Natural killer cell (primary cell): ENCODE measurements around the gene FOXRED1. TPM values are rescaled to one million over a fixed set of nuclear protein-coding genes. Genes with fewer than 3 reads are reported as not detected.

Experiments
- ATAC-seq, 3 donors: fragments of 150-1000 bp in 2 of 3; fragments of 200-7000 bp in 1 of 3; cut with Tn5 transposase; 1 replicate in 1 of 3; 2 replicates in 2 of 3; pipeline ENCODE4 v1.10.0; 2021; ENCODE audit warnings: mild to moderate bottlenecking in 2 of 3, moderate library complexity in 2 of 3
- DNase-seq, 2 donors: peaks; one replicate each; pipeline versions ENCODE4 v3.0.0 to v3.0.0-alpha.2; 2013 to 2021; ENCODE audit warnings: mixed read lengths in 1 of 2
- H3K27ac ChIP-seq: one replicate; pipeline ENCODE4 v1.5.1; 2013; ENCODE audit warnings: mild to moderate bottlenecking, low read length
- H3K27me3 ChIP-seq: one replicate; pipeline ENCODE4 v1.6.1; 2013; ENCODE audit warnings: low read length; ENCODE audit not compliant: control insufficient read depth, insufficient read depth
- H3K36me3 ChIP-seq: one replicate; pipeline ENCODE4 v1.6.1; 2013; ENCODE audit warnings: low read length; ENCODE audit not compliant: control insufficient read depth, insufficient read depth
- H3K4me1 ChIP-seq: one replicate; pipeline ENCODE4 v1.6.1; 2013; ENCODE audit warnings: low read length; ENCODE audit not compliant: control insufficient read depth, insufficient read depth
- H3K4me3 ChIP-seq: one replicate; pipeline ENCODE4 v1.5.1; 2013; ENCODE audit warnings: low read length
- H3K9me3 ChIP-seq: one replicate; pipeline ENCODE4 v1.6.1; 2013; ENCODE audit warnings: low read length; ENCODE audit not compliant: control insufficient read depth, insufficient read depth
- H3K27ac Mint-ChIP-seq, 2 donors: one replicate each; pipeline ENCODE4 v1.8.0; 2022; ENCODE audit warnings: mild to moderate bottlenecking in 2 of 2, mixed read lengths in 2 of 2, moderate library complexity in 1 of 2
- H3K27me3 Mint-ChIP-seq, 2 donors: one replicate each; pipeline ENCODE4 v1.8.0; 2022; ENCODE audit warnings: low read depth in 2 of 2, mixed read lengths in 2 of 2
- H3K36me3 Mint-ChIP-seq: one replicate; pipeline ENCODE4 v1.8.0; 2022; ENCODE audit warnings: mixed read lengths
- H3K4me1 Mint-ChIP-seq, 2 donors: one replicate each; pipeline ENCODE4 v1.8.0; 2022; ENCODE audit warnings: mixed read lengths in 2 of 2
- H3K4me3 Mint-ChIP-seq: one replicate; pipeline ENCODE4 v1.8.0; 2022; ENCODE audit warnings: mild to moderate bottlenecking, moderate library complexity, mixed read lengths
- H3K9me3 Mint-ChIP-seq, 2 donors: one replicate each; pipeline ENCODE4 v1.8.0; 2022; ENCODE audit warnings: mixed read lengths in 2 of 2
- CTCF ChIP-seq: fragments of 200-600 bp; IDR thresholded peaks from one replicate; pipeline ENCODE4 v1.8.0; 2022; ENCODE audit warnings: antibody characterized with exemption
- WGBS: methylation state at CpG from one replicate; pipeline ENCODE4 v1.1.7; 2013; ENCODE audit warnings: missing lambda C conversion rate; ENCODE audit not compliant: insufficient coverage; 5-methylcytosine and 5-hydroxymethylcytosine counted together
- intact Hi-C: fragments of 100-400 bp; cut with micrococcal nuclease; formaldehyde crosslinking; loops from one replicate; pipeline ENCODE4 v1.14.2; 2022
- total RNA-seq, 4 donors: library from RNA; stranded (reverse); fragments of 120-200 nt in 1 of 4; gene quantifications; one replicate each; pipeline versions ENCODE4 v1.2.3 to v1.2.4, GENCODE V29; 2013 to 2022

Gene FOXRED1
- total RNA-seq, 3 donors from 2014 or later (not counting 1 experiment from before 2014, with no cell fraction given), result 31.1 to 37.9 (median 31.3) TPM

GRCh38 chr11:126265811-126266210 lies 3.1 kb upstream of the FOXRED1 start:
- ATAC-seq, result no peak
- H3K36me3 ChIP-seq, result peaks cover 54% of the 10 kb centered on the region
- Mint-ChIP-seq H3K27ac (peak overlapping the region; percentile 95 to 96), H3K27me3 (no peaks in the 10 kb centered on the region), H3K9me3 (no peaks in the 10 kb centered on the region), H3K4me1 (peaks cover 34 to 55% of the 10 kb centered on the region in 2 donors), H3K36me3 (peaks cover 26% of the 10 kb centered on the region), H3K4me3 (peak overlapping the region; percentile 14)
- no peaks in the 10 kb centered on the region for H3K9me3 ChIP-seq
- H3K27ac ChIP-seq, result no peak overlapping the region
- no peak for DNase-seq
- H3K4me1 ChIP-seq, result peaks cover 16% of the 10 kb centered on the region
- H3K27me3 ChIP-seq, result no peaks in the 10 kb centered on the region
- intact Hi-C loops, result loop anchor here (5.0 kb wide), 1 partner anchor 379 kb away; the partner anchor contains the start of gene HYLS1
- 95% methylated on average over 8 of the region's 8 CpGs for WGBS
- no peak overlapping the region for H3K4me3 ChIP-seq
- TF ChIP-seq CTCF, result no peak

GRCh38 chr11:126267650-126268049 lies 1.3 kb upstream of the FOXRED1 start:
- no peak for TF ChIP-seq CTCF
- no peaks in the 10 kb centered on the region for H3K9me3 Mint-ChIP-seq
- no peaks in the 10 kb centered on the region for H3K9me3 ChIP-seq
- ATAC-seq (no peak), DNase-seq (no peak)
- peaks cover 16% of the 10 kb centered on the region for H3K4me1 ChIP-seq
- no peaks in the 10 kb centered on the region for H3K27me3 ChIP-seq
- H3K36me3 ChIP-seq, result peaks cover 47% of the 10 kb centered on the region
- H3K4me1 Mint-ChIP-seq, result peaks cover 34 to 57% of the 10 kb centered on the region in 2 donors
- H3K27ac Mint-ChIP-seq, result peak overlapping the region; percentile 95 to 96
- H3K4me3 ChIP-seq, result peak overlapping the region; percentile 91
- WGBS, result 79% methylated on average over 6 of the region's 6 CpGs
- H3K27ac ChIP-seq, result peak overlapping the region; percentile 87
- no peaks in the 10 kb centered on the region for H3K27me3 Mint-ChIP-seq
- H3K4me3 Mint-ChIP-seq, result peak overlapping the region; percentile 99
- intact Hi-C loops, result loop anchor here (1.0 to 5.0 kb wide), 4 partner anchors 15 to 380 kb away; partner anchors contain the start of genes FAM118B, HYLS1, RPUSD4 and TIRAP
- peaks cover 26% of the 10 kb centered on the region for H3K36me3 Mint-ChIP-seq

GRCh38 chr11:126268361-126268707 lies 620 bp upstream of the FOXRED1 start:
- peaks cover 41% of the 10 kb centered on the region for H3K36me3 ChIP-seq
- no peaks in the 10 kb centered on the region for H3K27me3 Mint-ChIP-seq
- no peaks in the 10 kb centered on the region for H3K27me3 ChIP-seq
- H3K4me1 ChIP-seq, result peaks cover 16% of the 10 kb centered on the region
- H3K27ac Mint-ChIP-seq, result peak overlapping the region; percentile 95 to 96
- no peaks in the 10 kb centered on the region for H3K9me3 ChIP-seq
- no peaks in the 10 kb centered on the region for H3K9me3 Mint-ChIP-seq
- H3K4me1 Mint-ChIP-seq, result peaks cover 34 to 50% of the 10 kb centered on the region in 2 donors
- intact Hi-C loops, result loop anchor here (1.0 to 5.0 kb wide), 4 partner anchors 14 to 381 kb away; partner anchors contain the start of genes FAM118B, HYLS1, RPUSD4 and TIRAP
- H3K4me3 Mint-ChIP-seq, result peak overlapping the region; percentile 99
- H3K4me3 ChIP-seq, result peak overlapping the region; percentile 91
- ATAC-seq (no peak), DNase-seq (no peak)
- TF ChIP-seq CTCF, result no peak
- H3K36me3 Mint-ChIP-seq, result peaks cover 26% of the 10 kb centered on the region
- peak overlapping the region; percentile 87 for H3K27ac ChIP-seq
- 0% methylated on average over 23 of the region's 23 CpGs for WGBS

GRCh38 chr11:126277322-126277721 lies 8.4 kb downstream of the FOXRED1 start:
- H3K27ac ChIP-seq, result no peak overlapping the region
- Mint-ChIP-seq H3K27me3 (no peaks in the 10 kb centered on the region), H3K4me1 (peaks cover 10 to 19% of the 10 kb centered on the region in 2 donors), H3K27ac (no peak overlapping the region), H3K36me3 (no peaks in the 10 kb centered on the region), H3K9me3 (no peaks in the 10 kb centered on the region), H3K4me3 (no peak overlapping the region)
- H3K27me3 ChIP-seq, result no peaks in the 10 kb centered on the region
- no peaks in the 10 kb centered on the region for H3K9me3 ChIP-seq
- DNase-seq (no peak), ATAC-seq (no peak)
- no peak for TF ChIP-seq CTCF
- peaks cover 24% of the 10 kb centered on the region for H3K36me3 ChIP-seq
- H3K4me1 ChIP-seq, result peaks cover 18% of the 10 kb centered on the region
- WGBS, result 97% methylated on average over 11 of the region's 11 CpGs
- no peak overlapping the region for H3K4me3 ChIP-seq
- intact Hi-C loops, result no loop called here
